CD4-positive, alpha-beta T cell treated with Interferon gamma for 1 hour (primary cell): Measurements from ENCODE around the gene ERVFRD-1.
"Not testable (repeated sequence)": the region's sequence is repeated elsewhere in the genome, so short reads cannot be mapped to it uniquely, and the experiment has no call there.

ENCODE experiments used
- DNase-seq: peaks from one replicate; pipeline ENCODE4 v3.0.0-alpha.2; 2020

The ERVFRD-1 gene

GRCh38 chr6:11087141-11087812 lies 24.2 kb downstream of the ERVFRD-1 start:
- not testable (repeated sequence) for DNase-seq

- no peak for DNase-seq
Observed at GRCh38 chr6:11085758-11086435, 25.6 kb downstream of the ERVFRD-1 start.

GRCh38 chr6:11083956-11084355 lies 27.6 kb downstream of the ERVFRD-1 start:
- DNase-seq: no peak

- no peak for DNase-seq
Observed at GRCh38 chr6:11083491-11083890, 28.0 kb downstream of the ERVFRD-1 start.

- no peak for DNase-seq
Observed at GRCh38 chr6:11080296-11080695, 31.2 kb downstream of the ERVFRD-1 start.

DNA sequence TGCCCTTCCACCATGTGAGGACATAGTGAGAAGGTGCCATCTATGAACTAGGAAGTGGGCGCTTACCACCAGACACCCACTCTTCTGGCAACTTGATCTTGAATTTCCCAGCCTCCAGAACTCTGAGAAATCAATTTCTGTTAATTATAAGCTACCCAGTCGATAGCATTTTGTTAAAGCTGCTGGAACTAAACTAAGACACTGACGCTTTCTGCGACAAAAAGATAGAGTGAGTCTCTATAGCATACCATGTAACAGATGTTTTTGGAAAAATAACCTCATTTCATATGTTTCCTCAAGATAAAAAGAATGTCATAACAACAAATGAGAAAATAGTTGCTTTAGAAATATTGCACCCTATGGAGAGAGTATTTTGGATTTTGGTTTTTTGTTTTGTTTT lies 33.3 kb downstream of the ERVFRD-1 start:
- no peak for DNase-seq

DNA sequence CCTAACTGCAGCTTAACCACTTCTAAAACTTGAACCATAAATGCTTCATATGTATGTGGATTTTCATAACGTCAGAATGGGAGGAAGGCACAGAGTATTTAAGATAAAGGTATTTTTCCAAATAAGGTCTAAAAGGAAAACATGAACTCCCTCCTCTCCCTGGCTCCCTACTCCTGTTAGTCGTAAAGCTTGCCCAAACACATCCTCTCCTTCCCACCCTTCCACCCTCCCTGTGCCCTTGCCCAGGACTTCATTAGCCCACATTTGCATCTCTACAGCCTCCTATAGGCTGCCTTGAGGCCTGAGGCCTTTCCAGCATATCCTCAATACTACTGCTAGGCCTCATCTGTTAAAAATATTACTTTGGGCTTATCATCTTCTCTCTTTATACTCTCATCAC lies 35.0 kb downstream of the ERVFRD-1 start:
- no peak for DNase-seq

- DNase-seq: no peak
Observed at GRCh38 chr6:11072101-11072500, 39.4 kb downstream of the ERVFRD-1 start.

DNA sequence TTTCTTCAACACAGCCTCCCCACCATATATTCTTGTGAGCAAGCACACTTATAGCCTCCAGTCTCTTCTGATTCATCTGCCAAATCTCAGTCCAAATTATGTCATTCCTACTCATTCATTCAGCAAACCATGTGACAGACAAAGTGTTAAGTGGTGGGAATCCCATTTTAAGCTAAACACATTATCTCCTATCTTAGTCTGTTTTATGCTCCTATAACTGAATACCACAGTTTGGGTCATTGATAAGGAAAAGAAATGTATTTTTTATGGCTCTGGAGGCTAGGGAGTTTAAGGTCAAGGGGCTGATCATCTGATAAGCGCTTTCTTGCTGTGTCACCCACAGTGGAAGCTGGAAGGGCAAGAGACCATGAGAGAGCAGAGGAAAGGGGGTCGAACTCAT lies 41.8 kb downstream of the ERVFRD-1 start:
- no peak for DNase-seq

DNA sequence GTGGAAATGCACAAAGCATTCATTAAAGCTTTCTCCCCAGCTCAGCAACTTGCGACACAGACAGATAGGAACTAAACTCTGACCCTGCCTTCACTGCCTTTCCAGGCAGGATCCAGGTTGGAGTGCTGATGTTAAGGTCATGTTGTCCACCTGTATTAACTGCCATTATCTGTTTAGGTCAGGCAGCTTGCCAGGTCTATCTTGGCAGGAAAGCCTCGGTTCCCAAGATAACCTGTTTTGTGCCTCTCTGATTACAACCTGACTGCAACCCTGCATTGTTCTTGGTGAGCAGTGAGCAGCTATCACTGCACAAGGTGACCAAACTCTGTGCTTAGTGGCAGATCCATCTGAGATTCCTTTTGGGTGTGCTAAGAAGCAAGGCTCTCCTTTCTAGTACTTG lies 44.2 kb downstream of the ERVFRD-1 start:
- DNase-seq: no peak

GRCh38 chr6:11066505-11067347 lies 44.8 kb downstream of the ERVFRD-1 start:
- DNase-seq: no peak

- no peak for DNase-seq
Observed at GRCh38 chr6:11065436-11066202, 45.9 kb downstream of the ERVFRD-1 start.

DNA sequence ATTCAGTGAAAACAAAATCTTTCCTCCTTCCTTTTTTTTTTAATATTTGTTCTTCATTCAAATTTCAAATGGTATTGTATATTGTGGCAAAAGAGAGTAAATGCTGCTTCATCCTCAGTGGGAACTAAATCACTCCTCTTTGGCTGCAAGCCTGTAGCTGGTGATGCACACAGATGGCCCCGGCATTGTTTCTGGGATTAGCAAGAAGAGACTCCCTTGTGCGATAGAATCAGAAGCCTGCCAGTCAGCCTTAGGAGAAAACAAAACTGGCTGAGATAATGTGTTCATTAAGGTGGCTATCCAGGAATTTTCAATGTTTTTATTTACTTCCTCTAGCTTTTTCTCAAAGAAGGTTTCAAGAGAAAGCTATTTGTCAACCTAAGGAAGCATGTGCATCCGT lies 46.7 kb downstream of the ERVFRD-1 start:
- no peak for DNase-seq

- DNase-seq: no peak
Observed at GRCh38 chr6:11062715-11063114, 48.8 kb downstream of the ERVFRD-1 start.

DNA sequence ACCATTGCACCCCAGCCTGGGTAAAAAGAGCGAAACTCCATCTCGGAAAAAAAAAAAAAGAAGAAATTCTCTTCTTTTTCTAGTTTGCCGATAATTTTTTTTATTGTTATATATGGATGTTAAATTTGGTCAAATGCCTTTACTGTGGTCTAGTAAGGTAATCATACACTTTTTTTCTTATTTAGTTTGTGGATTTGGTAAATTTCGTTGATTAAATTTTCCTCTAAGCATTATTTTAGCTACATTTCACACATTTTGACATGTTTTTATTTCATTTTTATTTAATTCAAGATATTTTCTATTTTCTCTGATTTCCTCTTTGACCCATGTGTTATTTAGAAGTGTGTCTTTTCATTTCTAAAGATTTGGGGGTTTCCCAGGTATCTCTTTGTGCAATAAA lies 49.4 kb downstream of the ERVFRD-1 start:
- DNase-seq: no peak

- DNase-seq: no peak
Observed at GRCh38 chr6:11058406-11058805, 53.1 kb downstream of the ERVFRD-1 start.

DNA sequence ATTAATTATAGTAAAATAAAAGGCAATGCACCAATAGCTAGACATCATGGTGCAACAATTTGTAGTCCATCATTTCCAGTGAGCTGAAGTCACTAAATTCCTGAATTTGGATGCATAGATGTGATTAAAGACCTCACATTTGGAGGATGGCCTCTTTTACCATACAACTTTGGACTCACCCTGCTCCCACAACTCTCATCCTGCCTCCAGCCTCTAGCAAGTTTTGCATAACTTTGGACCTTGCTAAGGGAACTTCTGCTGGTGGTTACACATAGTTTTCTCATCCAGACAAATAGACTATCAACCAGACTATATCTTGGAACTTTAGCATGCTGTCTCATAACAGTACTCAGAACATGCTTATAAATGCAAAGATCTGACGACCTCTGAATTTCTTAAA lies 54.7 kb downstream of the ERVFRD-1 start:
- DNase-seq: no peak

- no peak for DNase-seq
Observed at GRCh38 chr6:11055127-11055627, 56.3 kb downstream of the ERVFRD-1 start.

GRCh38 chr6:11054722-11055121 lies 56.8 kb downstream of the ERVFRD-1 start:
- no peak for DNase-seq

DNA sequence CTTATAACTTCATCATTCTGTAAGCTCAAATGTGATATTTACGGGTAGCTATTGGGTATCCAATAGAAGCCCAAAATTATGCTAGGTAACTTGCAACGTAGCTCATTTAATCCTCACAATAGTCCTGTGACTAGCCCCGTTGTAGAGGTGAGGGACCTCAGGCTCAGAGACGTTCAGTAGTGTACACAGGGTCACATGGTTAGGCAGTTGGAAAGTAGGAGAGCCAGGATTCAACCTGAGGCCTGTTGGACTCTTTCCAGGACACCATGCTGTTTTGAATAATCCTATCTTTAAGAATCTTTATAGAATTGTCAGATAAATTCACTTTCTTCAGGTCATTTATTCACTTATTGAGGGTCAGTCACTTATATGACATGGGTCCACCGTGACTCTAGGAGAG lies 58.2 kb downstream of the ERVFRD-1 start:
- DNase-seq: no peak
